ENCODE results near the gene IL15RA. TPM values are rescaled to one million over a fixed set of nuclear protein-coding genes. Genes with fewer than 3 reads are reported as not detected.

The IL15RA gene
- total RNA-seq, 1 experiment from 2014 or later: 0.66 TPM

GRCh38 chr10:5943536-5943935 lies 33.8 kb downstream of the IL15RA start:
- no TSS peak for BruUV-seq (replicated peaks)
- Mint-ChIP-seq H3K4me3 (ENCODE audit: unreplicated experiment) (peak overlapping the region; percentile 49), H3K9me3 (ENCODE audit: unreplicated experiment) (no peaks in the 10 kb centered on the region), H3K27me3 (ENCODE audit: insufficient read depth, unreplicated experiment) (no peaks in the 10 kb centered on the region), H3K4me1 (ENCODE audit: low read depth, unreplicated experiment) (peaks cover 6% of the 10 kb centered on the region), H3K27ac (ENCODE audit: unreplicated experiment) (no peak overlapping the region), H3K36me3 (ENCODE audit: insufficient read depth, unreplicated experiment) (peaks cover 5% of the 10 kb centered on the region)
- H3K9me3 ChIP-seq: no peaks in the 10 kb centered on the region
- no peaks in the 10 kb centered on the region for H3K36me3 ChIP-seq (ENCODE audit: control insufficient read depth, insufficient read depth, low read length)
- 0 out of 2 replicates have a peak overlapping the region, but pooled peaks have one; percentile 0 for H3K4me3 ChIP-seq (ENCODE audit: low read depth, low read length)
- ChIA-PET CTCF (no interaction called here), POLR2A (no interaction called here)
- H3K4me1 ChIP-seq: no peaks in the 10 kb centered on the region
- TF ChIP-seq, protein P1, sequence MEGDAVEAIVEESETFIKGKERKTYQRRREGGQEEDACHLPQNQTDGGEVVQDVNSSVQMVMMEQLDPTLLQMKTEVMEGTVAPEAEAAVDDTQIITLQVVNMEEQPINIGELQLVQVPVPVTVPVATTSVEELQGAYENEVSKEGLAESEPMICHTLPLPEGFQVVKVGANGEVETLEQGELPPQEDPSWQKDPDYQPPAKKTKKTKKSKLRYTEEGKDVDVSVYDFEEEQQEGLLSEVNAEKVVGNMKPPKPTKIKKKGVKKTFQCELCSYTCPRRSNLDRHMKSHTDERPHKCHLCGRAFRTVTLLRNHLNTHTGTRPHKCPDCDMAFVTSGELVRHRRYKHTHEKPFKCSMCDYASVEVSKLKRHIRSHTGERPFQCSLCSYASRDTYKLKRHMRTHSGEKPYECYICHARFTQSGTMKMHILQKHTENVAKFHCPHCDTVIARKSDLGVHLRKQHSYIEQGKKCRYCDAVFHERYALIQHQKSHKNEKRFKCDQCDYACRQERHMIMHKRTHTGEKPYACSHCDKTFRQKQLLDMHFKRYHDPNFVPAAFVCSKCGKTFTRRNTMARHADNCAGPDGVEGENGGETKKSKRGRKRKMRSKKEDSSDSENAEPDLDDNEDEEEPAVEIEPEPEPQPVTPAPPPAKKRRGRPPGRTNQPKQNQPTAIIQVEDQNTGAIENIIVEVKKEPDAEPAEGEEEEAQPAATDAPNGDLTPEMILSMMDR (IDR thresholded peaks at IDR 0.05; ENCODE audit: insufficient read depth in 1 of 2, low read depth in 1 of 2, low read length in 1 of 2, severe bottlenecking in 1 of 2, unreplicated experiment in 1 of 2): no peak
- intact Hi-C loops (cut with micrococcal nuclease; ENCODE audit: unreplicated experiment): no loop called here
- DNase-seq: no peak
- H3K27me3 ChIP-seq (replicated peaks; ENCODE audit: control insufficient read depth, insufficient read depth, low read length): no peaks in the 10 kb centered on the region

GRCh38 chr10:5942474-5942873 lies 34.9 kb downstream of the IL15RA start:
- TF ChIP-seq, protein P1 (IDR thresholded peaks at IDR 0.05; ENCODE audit: insufficient read depth in 1 of 2, low read depth in 1 of 2, low read length in 1 of 2, severe bottlenecking in 1 of 2, unreplicated experiment in 1 of 2): no peak
- DNase-seq: no peak
- CTCF ChIA-PET: interaction anchor here (0.9 kb wide), 1 partner anchor 19 kb away, joined by 4 read pairs; no protein-coding TSS in a partner anchor
- H3K36me3 Mint-ChIP-seq (ENCODE audit: insufficient read depth, unreplicated experiment): peaks cover 15% of the 10 kb centered on the region
- no peaks in the 10 kb centered on the region for H3K27me3 ChIP-seq (replicated peaks; ENCODE audit: control insufficient read depth, insufficient read depth, low read length)
- no TSS peak for BruUV-seq (replicated peaks)
- POLR2A ChIA-PET: no interaction called here
- H3K4me1 ChIP-seq: no peaks in the 10 kb centered on the region
- H3K27me3 Mint-ChIP-seq (ENCODE audit: insufficient read depth, unreplicated experiment): no peaks in the 10 kb centered on the region
- H3K9me3 ChIP-seq: no peaks in the 10 kb centered on the region
- H3K9me3 Mint-ChIP-seq (ENCODE audit: unreplicated experiment): no peaks in the 10 kb centered on the region
- intact Hi-C loops (cut with micrococcal nuclease; ENCODE audit: unreplicated experiment): no loop called here
- H3K4me3 ChIP-seq (ENCODE audit: low read depth, low read length): no peak overlapping the region
- H3K27ac Mint-ChIP-seq (ENCODE audit: unreplicated experiment): no peak overlapping the region
- peaks cover 1% of the 10 kb centered on the region; the same call in 1 of the 2 replicates for H3K36me3 ChIP-seq (ENCODE audit: control insufficient read depth, insufficient read depth, low read length)
- no peak overlapping the region for H3K4me3 Mint-ChIP-seq (ENCODE audit: unreplicated experiment)
- peaks cover 6% of the 10 kb centered on the region for H3K4me1 Mint-ChIP-seq (ENCODE audit: low read depth, unreplicated experiment)

- no peak overlapping the region for H3K27ac Mint-ChIP-seq (ENCODE audit: unreplicated experiment)
- Histone ChIP-seq H3K9me3 (no peaks in the 10 kb centered on the region), H3K4me3 (ENCODE audit: low read depth, low read length) (no peak overlapping the region), H3K4me1 (no peaks in the 10 kb centered on the region), H3K36me3 (ENCODE audit: control insufficient read depth, insufficient read depth, low read length) (peaks cover 2% of the 10 kb centered on the region; the same call in 1 of the 2 replicates), H3K27me3 (replicated peaks; ENCODE audit: control insufficient read depth, insufficient read depth, low read length) (no peaks in the 10 kb centered on the region)
- ChIA-PET CTCF (interaction anchor here (0.9 kb wide), 1 partner anchor 19 kb away, joined by 4 read pairs; no protein-coding TSS in a partner anchor), POLR2A (no interaction called here)
- no peaks in the 10 kb centered on the region for H3K9me3 Mint-ChIP-seq (ENCODE audit: unreplicated experiment)
- no peaks in the 10 kb centered on the region for H3K27me3 Mint-ChIP-seq (ENCODE audit: insufficient read depth, unreplicated experiment)
- peaks cover 6% of the 10 kb centered on the region for H3K4me1 Mint-ChIP-seq (ENCODE audit: low read depth, unreplicated experiment)
- H3K36me3 Mint-ChIP-seq (ENCODE audit: insufficient read depth, unreplicated experiment): peaks cover 18% of the 10 kb centered on the region
- TF ChIP-seq, protein P1 (IDR thresholded peaks at IDR 0.05; ENCODE audit: insufficient read depth in 1 of 2, low read depth in 1 of 2, low read length in 1 of 2, severe bottlenecking in 1 of 2, unreplicated experiment in 1 of 2): no peak
- no peak for DNase-seq
- no TSS peak for BruUV-seq (replicated peaks)
- no peak overlapping the region for H3K4me3 Mint-ChIP-seq (ENCODE audit: unreplicated experiment)
- intact Hi-C loops (cut with micrococcal nuclease; ENCODE audit: unreplicated experiment): no loop called here
Observed at GRCh38 chr10:5942001-5942400, 35.3 kb downstream of the IL15RA start.
